IMR-90 (cell line): ENCODE data around the gene ELOVL1. TPM values are rescaled to one million over a fixed set of nuclear protein-coding genes. Genes with fewer than 3 reads are reported as not detected.
A peak's percentile ranks its signal among the peaks of the same experiment; 100 is the strongest.

Experiments used
- ATAC-seq: fragments of 200-7000 bp; cut with Tn5 transposase; 2 replicates; pipeline ENCODE4 v1.9.1; 2020; ENCODE audit warnings: low read depth, mild to moderate bottlenecking, moderate library complexity
- BruUV-seq: library from RNA; stranded (reverse); fragments of 400-500 nt; replicated peaks from 2 replicates; lab custom pipeline; 2021; lab: Mats Ljungman, UMichigan
- CTCF ChIA-PET: fragments of 300-600 bp; formaldehyde crosslinking; extraction: SDS; loops from one replicate; lab custom pipeline; 2021; ENCODE audit warnings: antibody characterized with exemption; lab: Yijun Ruan, JAX
- POLR2A ChIA-PET: fragments of 300-600 bp; sonication (Branson Sonifier 250); formaldehyde crosslinking; loops from one replicate; lab custom pipeline; 2022; ENCODE audit warnings: antibody characterized with exemption; ENCODE audit not compliant: unreplicated experiment; lab: Charles Lee
- DNase-seq: peaks from one replicate; pipeline ENCODE4 v3.0.0; 2013
- H2AFZ ChIP-seq: replicated peaks from 2 replicates; pipeline ENCODE3; 2013; ENCODE audit warnings: low read length, mild to moderate bottlenecking; ENCODE audit not compliant: poor library complexity
- H2AK5ac ChIP-seq: 2 replicates; pipeline ENCODE4 v1.6.1; 2013; ENCODE audit warnings: low read depth, low read length, inconsistent platforms
- H2AK9ac ChIP-seq: replicated peaks from 2 replicates; pipeline ENCODE3; 2013; ENCODE audit warnings: mild to moderate bottlenecking, low read depth, low read length, moderate library complexity; ENCODE audit not compliant: poor library complexity
- H2BK120ac ChIP-seq: 2 replicates; pipeline ENCODE4 v1.6.1; 2013; ENCODE audit warnings: low read depth, low read length, inconsistent platforms
- H2BK15ac ChIP-seq: 3 replicates; pipeline ENCODE4 v1.6.1; 2013; ENCODE audit warnings: low read depth, low read length, inconsistent platforms
- H2BK20ac ChIP-seq: 2 replicates; pipeline ENCODE4 v1.6.1; 2013; ENCODE audit warnings: low read depth, mild to moderate bottlenecking, inconsistent platforms, low read length, moderate library complexity
- H2BK5ac ChIP-seq: 2 replicates; pipeline ENCODE4 v1.6.1; 2013; ENCODE audit warnings: mild to moderate bottlenecking, low read depth, low read length, inconsistent platforms; ENCODE audit not compliant: poor library complexity, severe bottlenecking
- H3K14ac ChIP-seq: replicated peaks from 2 replicates; pipeline ENCODE4 v1.6.1; 2013; ENCODE audit warnings: low read depth, low read length, inconsistent platforms
- H3K18ac ChIP-seq: 2 replicates; pipeline ENCODE4 v1.6.1; 2013; ENCODE audit warnings: low read depth, low read length, control low read depth
- H3K23ac ChIP-seq: 2 replicates; pipeline ENCODE4 v1.6.1; 2013; ENCODE audit warnings: low read depth, low read length, inconsistent platforms
- H3K27ac ChIP-seq: 2 replicates; pipeline ENCODE4 v1.5.1; 2013; ENCODE audit warnings: mild to moderate bottlenecking, control low read depth, low read length; ENCODE audit not compliant: insufficient read depth
- H3K27me3 ChIP-seq: 2 replicates; pipeline ENCODE4 v1.6.1; 2013; ENCODE audit warnings: low read length; ENCODE audit not compliant: control insufficient read depth, insufficient read depth
- H3K36me3 ChIP-seq: 2 replicates; pipeline ENCODE4 v1.6.1; 2013; ENCODE audit warnings: low read length, mixed read lengths; ENCODE audit not compliant: control insufficient read depth, insufficient read depth
- H3K4ac ChIP-seq: 2 replicates; pipeline ENCODE4 v1.6.1; 2013; ENCODE audit warnings: low read depth, low read length, inconsistent platforms
- H3K4me1 ChIP-seq: 2 replicates; pipeline ENCODE4 v1.6.1; 2013; ENCODE audit warnings: low read length, mixed read lengths; ENCODE audit not compliant: control insufficient read depth, insufficient read depth
- H3K4me2 ChIP-seq: 2 replicates; pipeline ENCODE4 v1.6.1; 2013; ENCODE audit warnings: low read depth, mild to moderate bottlenecking, control low read depth, low read length, moderate library complexity
- H3K4me3 ChIP-seq: 2 replicates; pipeline ENCODE4 v1.5.1; 2013; ENCODE audit warnings: low read depth, mild to moderate bottlenecking, control low read depth, low read length, moderate library complexity; ENCODE audit not compliant: insufficient read depth
- H3K56ac ChIP-seq: 2 replicates; pipeline ENCODE4 v1.6.1; 2013; ENCODE audit warnings: low read length, inconsistent platforms; ENCODE audit not compliant: insufficient read depth; ENCODE audit errors: extremely low read depth
- H3K79me1 ChIP-seq, 2 experiments: 2 replicates each; pipeline ENCODE4 v1.6.1; 2013; ENCODE audit warnings: low read length in 2 of 2, inconsistent platforms in 1 of 2, low read depth in 1 of 2
- H3K9ac ChIP-seq: 2 replicates; pipeline ENCODE4 v1.6.1; 2013; ENCODE audit warnings: low read depth, low read length, control low read depth
- H3K9me1 ChIP-seq: 2 replicates; pipeline ENCODE4 v1.6.1; 2013; ENCODE audit warnings: low read length, inconsistent platforms; ENCODE audit not compliant: insufficient read depth
- H3K9me3 ChIP-seq: 2 replicates; pipeline ENCODE4 v1.6.1; 2013; ENCODE audit warnings: low read length; ENCODE audit not compliant: control insufficient read depth, insufficient read depth
- H4K20me1 ChIP-seq: 2 replicates; pipeline ENCODE4 v1.6.1; 2013; ENCODE audit warnings: low read length, inconsistent platforms; ENCODE audit not compliant: insufficient read depth
- H4K5ac ChIP-seq: 2 replicates; pipeline ENCODE4 v1.6.1; 2013; ENCODE audit warnings: mild to moderate bottlenecking, low read depth, low read length, control low read depth
- H4K8ac ChIP-seq, 2 experiments: 2 replicates each; pipeline ENCODE4 v1.6.1; 2013; ENCODE audit warnings: low read depth in 2 of 2, low read length in 2 of 2, control low read depth in 1 of 2, inconsistent platforms in 1 of 2
- H4K91ac ChIP-seq: 2 replicates; pipeline ENCODE4 v1.6.1; 2013; ENCODE audit warnings: low read depth, low read length, inconsistent platforms; ENCODE audit not compliant: insufficient read depth
- BHLHE40 ChIP-seq: fragments of 150-350 bp; IDR thresholded peaks from 2 replicates; pipeline ENCODE4 v1.6.1; 2016; ENCODE audit warnings: mild to moderate bottlenecking, low read depth, low read length
- CEBPB ChIP-seq: IDR thresholded peaks from 2 replicates; pipeline ENCODE4 v1.6.1; 2012; ENCODE audit warnings: low read depth, low read length, improper control_type of control experiment
- CHD1 ChIP-seq: IDR thresholded peaks from 2 replicates; pipeline ENCODE4 v1.6.1; 2012; ENCODE audit warnings: low read depth, low read length, improper control_type of control experiment
- FOS ChIP-seq: fragments of 150-350 bp; IDR thresholded peaks from 2 replicates; pipeline ENCODE4 v1.6.1; 2016; ENCODE audit warnings: low read depth, low read length
- MAFK ChIP-seq: IDR thresholded peaks from 2 replicates; pipeline ENCODE4 v1.6.1; 2012; ENCODE audit warnings: low read depth, low read length, improper control_type of control experiment
- MXI1 ChIP-seq: IDR thresholded peaks from 2 replicates; pipeline ENCODE4 v1.6.1; 2012; ENCODE audit warnings: low read depth, mild to moderate bottlenecking, low read length, moderate library complexity, borderline replicate concordance
- NFE2L2 ChIP-seq: fragments of 150-350 bp; IDR thresholded peaks from 2 replicates; pipeline ENCODE4 v1.6.1; 2016; ENCODE audit warnings: low read depth, mild to moderate bottlenecking, low read length
- POLR2A ChIP-seq: IDR thresholded peaks from 2 replicates; pipeline ENCODE4 v1.6.1; 2012; ENCODE audit warnings: mild to moderate bottlenecking, low read depth, low read length
- RAD21 ChIP-seq: IDR thresholded peaks from 2 replicates; pipeline ENCODE4 v1.6.1; 2012; ENCODE audit warnings: low read length, improper control_type of control experiment
- RFX5 ChIP-seq: IDR thresholded peaks from 2 replicates; pipeline ENCODE4 v1.8.0; 2012; ENCODE audit warnings: low read depth, mild to moderate bottlenecking, low read length, moderate library complexity
- SMC3 ChIP-seq: fragments of 150-350 bp; IDR thresholded peaks from 2 replicates; pipeline ENCODE4 v1.6.1; 2016; ENCODE audit warnings: low read depth, mild to moderate bottlenecking, antibody characterized with exemption, low read length, moderate library complexity
- WGBS, 2 experiments: methylation state at CpG; one replicate each; pipeline versions ENCODE4 v1.1.5 to v1.1.7; 2013; ENCODE audit warnings: missing lambda C conversion rate in 2 of 2; ENCODE audit not compliant: insufficient read length in 1 of 2; ENCODE audit errors: extremely low coverage in 2 of 2; 5-methylcytosine and 5-hydroxymethylcytosine counted together
- dilution Hi-C: fragments of 300-500 bp; cut with HindIII; formaldehyde crosslinking; loops from one replicate; pipeline ENCODE4 v1.14.3; 2018; ENCODE audit warnings: low sequenced_read_pairs; ENCODE audit not compliant: unreplicated experiment
- in situ Hi-C: fragments of 300-500 bp; cut with MboI; formaldehyde crosslinking; loops from 3 replicates; pipeline ENCODE4 v1.14.3; 2019; ENCODE audit warnings: low sequenced_read_pairs, inconsistent platforms, mixed read lengths
- intact Hi-C: fragments of 100-400 bp; cut with micrococcal nuclease; formaldehyde crosslinking; loops from 2 replicates; pipeline ENCODE4 v1.10.0; 2022
- polyA plus RNA-seq, 3 experiments: library from polyadenylated mRNA; depleted of rRNA; stranded (reverse); fragments of >200 nt; gene quantifications; 2 replicates each; pipeline ENCODE4 v1.2.3, GENCODE V29; 2012; ENCODE audit warnings: low replicate concordance in 1 of 3
- total RNA-seq: library from RNA; depleted of rRNA; stranded (reverse); fragments of >200 nt; gene quantifications from 2 replicates; pipeline ENCODE4 v1.2.3, GENCODE V29; 2012
- TF ChIP-seq, protein P1 (sequence below): conservative IDR thresholded peaks from 2 replicates; pipeline ENCODE4 v1.5.1; 2012; ENCODE audit warnings: mild to moderate bottlenecking, low read depth, low read length, improper control_type of control experiment
- TF ChIP-seq, protein P2 (sequence below): fragments of 150-350 bp; IDR thresholded peaks from 2 replicates; pipeline ENCODE4 v1.6.1; 2017; ENCODE audit warnings: mild to moderate bottlenecking, antibody characterized with exemption, low read length, low read depth
- TF ChIP-seq, protein P3 (sequence below): fragments of 150-350 bp; IDR thresholded peaks from 2 replicates; pipeline ENCODE4 v1.6.1; 2016; ENCODE audit warnings: low read depth, mild to moderate bottlenecking, low read length, moderate library complexity, borderline replicate concordance

The ELOVL1 gene
- total and polyA plus RNA-seq, 2 of the 4 experiments (the other 2 are of a cell fraction) = 88.9 to 211 TPM

DNA sequence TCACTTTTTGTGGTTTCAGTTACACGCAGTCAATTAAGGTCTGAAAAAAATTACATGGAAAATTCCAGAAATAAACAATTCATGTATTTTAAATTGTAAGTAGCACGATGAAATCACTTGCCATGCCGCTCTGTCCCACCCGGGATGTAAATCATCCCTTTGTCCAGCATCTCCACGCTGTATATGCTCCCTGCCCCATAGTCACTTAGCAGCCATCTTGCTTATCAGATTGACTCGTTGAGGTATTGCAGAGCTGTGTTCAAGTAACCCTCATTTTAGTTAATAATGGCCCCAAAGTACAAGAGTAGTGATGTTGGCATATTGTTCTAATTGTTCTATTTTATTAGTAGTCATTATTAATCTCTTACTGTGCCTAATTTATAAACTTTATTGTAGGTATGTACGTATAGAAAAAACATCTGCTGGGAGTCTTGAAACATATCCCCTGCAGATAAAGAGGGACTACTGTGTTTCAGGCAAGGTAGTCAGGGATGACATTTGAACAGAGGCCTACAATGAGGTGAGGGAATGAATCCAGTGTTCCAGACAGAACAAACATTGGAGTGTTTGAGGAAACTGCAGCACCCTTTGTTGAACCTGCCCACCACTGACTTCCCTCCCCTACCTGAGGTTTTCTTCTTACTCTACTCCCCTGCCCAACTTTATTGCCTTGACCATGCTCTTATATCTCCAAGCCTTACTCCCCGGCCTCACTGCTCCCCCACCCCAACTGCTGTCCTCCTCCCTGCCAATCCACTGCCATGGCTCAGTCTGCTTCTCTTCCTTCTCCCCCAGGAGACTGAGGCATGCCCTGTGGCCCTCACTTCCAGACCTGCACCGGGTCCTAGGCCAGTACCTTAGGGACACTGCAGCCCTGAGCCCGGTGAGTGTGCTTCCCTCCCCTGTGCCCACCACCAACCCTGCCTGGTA, 16.1 kb downstream of the ELOVL1 start:
- no peak overlapping the region for H3K14ac ChIP-seq
- peaks cover 3% of the 10 kb centered on the region; the same call in 1 of the 2 replicates for H4K20me1 ChIP-seq
- ChIA-PET CTCF (no interaction called here), POLR2A (no interaction called here)
- H3K4ac ChIP-seq = 0 out of 2 replicates have a peak overlapping the region, but pooled peaks have one; percentile 51
- H2BK15ac ChIP-seq = peak overlapping the region; percentile 72; the same call in 2 of the 3 replicates
- H3K56ac ChIP-seq = no peak overlapping the region
- BruUV-seq = no TSS peak
- peak overlapping the region; percentile 26; the same call in 1 of the 2 replicates for H2BK120ac ChIP-seq
- no peak overlapping the region for H3K18ac ChIP-seq
- H3K9me3 ChIP-seq = no peaks in the 10 kb centered on the region
- dilution Hi-C loops = no loop called here
- 0 out of 2 replicates have a peak, but pooled peaks cover 7% of the 10 kb centered on the region for H3K27me3 ChIP-seq
- intact Hi-C loops = no loop called here
- in situ Hi-C loops = loop anchor here (10.0 kb wide), 1 partner anchor 117 kb away; no protein-coding TSS in a partner anchor
- H3K79me1 ChIP-seq = no peaks in the 10 kb centered on the region
- no peak for ATAC-seq
- H3K9me1 ChIP-seq = peaks cover 13% of the 10 kb centered on the region
- H2BK5ac ChIP-seq = no peak overlapping the region
- peak overlapping the region; percentile 39; the same call in 1 of the 2 replicates for H2BK20ac ChIP-seq
- H3K4me1 ChIP-seq = peaks cover 15% of the 10 kb centered on the region
- H4K91ac ChIP-seq = peak overlapping the region; percentile 62
- 84% methylated on average over 2 of the region's 10 CpGs; no CpG with 5 or more reads in 1 of the 2 experiments for WGBS, 2 experiments
- H3K9ac ChIP-seq = no peak overlapping the region
- peak overlapping the region; percentile 19 for H2AFZ ChIP-seq
- no peak overlapping the region for H3K23ac ChIP-seq
- peak overlapping the region; percentile 68 for H2AK5ac ChIP-seq
- no peak for DNase-seq
- H3K27ac ChIP-seq = no peak overlapping the region
- no peak overlapping the region for H4K5ac ChIP-seq
- H3K36me3 ChIP-seq = no peaks in the 10 kb centered on the region
- no peak overlapping the region for H3K4me3 ChIP-seq
- H2AK9ac ChIP-seq = peak overlapping the region; percentile 15
- no peak overlapping the region for H3K4me2 ChIP-seq
- H4K8ac ChIP-seq = no peak overlapping the region
- TF ChIP-seq CEBPB (no peak), SMC3 (no peak), MXI1 (no peak), RAD21 (no peak), RFX5 (no peak), MAFK (no peak), FOS (no peak), POLR2A (no peak), BHLHE40 (no peak), NFE2L2 (no peak), CHD1 (no peak)
- TF ChIP-seq, protein P1, sequence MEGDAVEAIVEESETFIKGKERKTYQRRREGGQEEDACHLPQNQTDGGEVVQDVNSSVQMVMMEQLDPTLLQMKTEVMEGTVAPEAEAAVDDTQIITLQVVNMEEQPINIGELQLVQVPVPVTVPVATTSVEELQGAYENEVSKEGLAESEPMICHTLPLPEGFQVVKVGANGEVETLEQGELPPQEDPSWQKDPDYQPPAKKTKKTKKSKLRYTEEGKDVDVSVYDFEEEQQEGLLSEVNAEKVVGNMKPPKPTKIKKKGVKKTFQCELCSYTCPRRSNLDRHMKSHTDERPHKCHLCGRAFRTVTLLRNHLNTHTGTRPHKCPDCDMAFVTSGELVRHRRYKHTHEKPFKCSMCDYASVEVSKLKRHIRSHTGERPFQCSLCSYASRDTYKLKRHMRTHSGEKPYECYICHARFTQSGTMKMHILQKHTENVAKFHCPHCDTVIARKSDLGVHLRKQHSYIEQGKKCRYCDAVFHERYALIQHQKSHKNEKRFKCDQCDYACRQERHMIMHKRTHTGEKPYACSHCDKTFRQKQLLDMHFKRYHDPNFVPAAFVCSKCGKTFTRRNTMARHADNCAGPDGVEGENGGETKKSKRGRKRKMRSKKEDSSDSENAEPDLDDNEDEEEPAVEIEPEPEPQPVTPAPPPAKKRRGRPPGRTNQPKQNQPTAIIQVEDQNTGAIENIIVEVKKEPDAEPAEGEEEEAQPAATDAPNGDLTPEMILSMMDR = no peak
- TF ChIP-seq, protein P2, sequence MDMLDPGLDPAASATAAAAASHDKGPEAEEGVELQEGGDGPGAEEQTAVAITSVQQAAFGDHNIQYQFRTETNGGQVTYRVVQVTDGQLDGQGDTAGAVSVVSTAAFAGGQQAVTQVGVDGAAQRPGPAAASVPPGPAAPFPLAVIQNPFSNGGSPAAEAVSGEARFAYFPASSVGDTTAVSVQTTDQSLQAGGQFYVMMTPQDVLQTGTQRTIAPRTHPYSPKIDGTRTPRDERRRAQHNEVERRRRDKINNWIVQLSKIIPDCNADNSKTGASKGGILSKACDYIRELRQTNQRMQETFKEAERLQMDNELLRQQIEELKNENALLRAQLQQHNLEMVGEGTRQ = no peak
- TF ChIP-seq, protein P3, sequence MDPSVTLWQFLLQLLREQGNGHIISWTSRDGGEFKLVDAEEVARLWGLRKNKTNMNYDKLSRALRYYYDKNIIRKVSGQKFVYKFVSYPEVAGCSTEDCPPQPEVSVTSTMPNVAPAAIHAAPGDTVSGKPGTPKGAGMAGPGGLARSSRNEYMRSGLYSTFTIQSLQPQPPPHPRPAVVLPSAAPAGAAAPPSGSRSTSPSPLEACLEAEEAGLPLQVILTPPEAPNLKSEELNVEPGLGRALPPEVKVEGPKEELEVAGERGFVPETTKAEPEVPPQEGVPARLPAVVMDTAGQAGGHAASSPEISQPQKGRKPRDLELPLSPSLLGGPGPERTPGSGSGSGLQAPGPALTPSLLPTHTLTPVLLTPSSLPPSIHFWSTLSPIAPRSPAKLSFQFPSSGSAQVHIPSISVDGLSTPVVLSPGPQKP = no peak
